Glutamatergic neuron (in vitro differentiated cells): ENCODE data around the gene TTLL7. TPM values are rescaled to one million over a fixed set of nuclear protein-coding genes. Genes with fewer than 3 reads are reported as not detected.

ENCODE experiments used
- DNase-seq: peaks from one replicate; pipeline ENCODE4 v3.0.0; 2022
- H3K27ac Mint-ChIP-seq: one replicate; pipeline ENCODE4 v1.8.0; 2020; ENCODE audit warnings: mild to moderate bottlenecking, mixed read lengths, inconsistent platforms; ENCODE audit not compliant: unreplicated experiment
- H3K27me3 Mint-ChIP-seq: one replicate; pipeline ENCODE4 v1.8.0; 2020; ENCODE audit warnings: mild to moderate bottlenecking, moderate library complexity, mixed read lengths, inconsistent platforms; ENCODE audit not compliant: unreplicated experiment
- H3K36me3 Mint-ChIP-seq: one replicate; pipeline ENCODE4 v1.8.0; 2020; ENCODE audit warnings: mild to moderate bottlenecking, mixed read lengths, inconsistent platforms; ENCODE audit not compliant: unreplicated experiment
- H3K4me1 Mint-ChIP-seq: one replicate; pipeline ENCODE4 v1.8.0; 2020; ENCODE audit warnings: mild to moderate bottlenecking, low read depth, mixed read lengths, inconsistent platforms; ENCODE audit not compliant: unreplicated experiment
- H3K4me3 Mint-ChIP-seq: one replicate; pipeline ENCODE4 v1.8.0; 2020; ENCODE audit warnings: mild to moderate bottlenecking, mixed read lengths, inconsistent platforms; ENCODE audit not compliant: unreplicated experiment
- H3K9me3 Mint-ChIP-seq: one replicate; pipeline ENCODE4 v1.8.0; 2020; ENCODE audit warnings: mild to moderate bottlenecking, moderate library complexity, mixed read lengths, inconsistent platforms; ENCODE audit not compliant: unreplicated experiment
- CTCF ChIP-seq: fragments of 200-600 bp; sonication (generic); IDR thresholded peaks from one replicate; pipeline ENCODE4 v1.5.0; 2021; ENCODE audit not compliant: partially characterized antibody, unreplicated experiment
- total RNA-seq: library from RNA; stranded (reverse); fragmentation: NEBNext Ultra II Directional; extraction: Animal tissue kit (Norgen Biotek cat#: 25700); gene quantifications from one replicate; pipeline ENCODE4 v1.2.1, GENCODE V29; 2021; ENCODE audit not compliant: unreplicated experiment

TTLL7 gene
- total RNA-seq, 1 donor from 2014 or later = 123 TPM

- Mint-ChIP-seq H3K4me1 (peaks cover 51% of the 10 kb centered on the region), H3K4me3 (peak overlapping the region; percentile 99), H3K27me3 (peaks cover 10% of the 10 kb centered on the region), H3K36me3 (peaks cover 5% of the 10 kb centered on the region), H3K27ac (peak overlapping the region; percentile 18), H3K9me3 (peaks cover 13% of the 10 kb centered on the region)
- TF ChIP-seq CTCF = no peak
- no peak for DNase-seq
Measured at GRCh38 chr1:83997631-83998030, 1.3 kb downstream of the TTLL7 start.

- peaks cover 10% of the 10 kb centered on the region for H3K27me3 Mint-ChIP-seq
- peak overlapping the region; percentile 26 for H3K27ac Mint-ChIP-seq
- peaks cover 13% of the 10 kb centered on the region for H3K9me3 Mint-ChIP-seq
- TF ChIP-seq CTCF = no peak
- H3K4me1 Mint-ChIP-seq = peaks cover 50% of the 10 kb centered on the region
- H3K4me3 Mint-ChIP-seq = peak overlapping the region; percentile 99
- DNase-seq = no peak
- H3K36me3 Mint-ChIP-seq = peaks cover 5% of the 10 kb centered on the region
Measured at GRCh38 chr1:83996621-83997020, 2.3 kb downstream of the TTLL7 start.

- Mint-ChIP-seq H3K9me3 (peaks cover 12% of the 10 kb centered on the region), H3K27me3 (peaks cover 9% of the 10 kb centered on the region), H3K4me1 (peaks cover 45% of the 10 kb centered on the region), H3K27ac (no peak overlapping the region), H3K36me3 (peaks cover 5% of the 10 kb centered on the region), H3K4me3 (peak overlapping the region; percentile 99)
- no peak for TF ChIP-seq CTCF
- no peak for DNase-seq
Measured at GRCh38 chr1:83996191-83996590, 2.7 kb downstream of the TTLL7 start.

- peak overlapping the region; percentile 48 for H3K4me3 Mint-ChIP-seq
- H3K9me3 Mint-ChIP-seq = peaks cover 9% of the 10 kb centered on the region
- no peak overlapping the region for H3K27ac Mint-ChIP-seq
- peaks cover 10% of the 10 kb centered on the region for H3K36me3 Mint-ChIP-seq
- H3K27me3 Mint-ChIP-seq = peaks cover 5% of the 10 kb centered on the region
- no peak for DNase-seq
- peaks cover 40% of the 10 kb centered on the region for H3K4me1 Mint-ChIP-seq
- TF ChIP-seq CTCF = no peak
Measured at GRCh38 chr1:83995649-83996048, 3.3 kb downstream of the TTLL7 start.

GRCh38 chr1:83994111-83994510, 4.8 kb downstream of the TTLL7 start:
- no peak for TF ChIP-seq CTCF
- peaks cover 29% of the 10 kb centered on the region for H3K4me1 Mint-ChIP-seq
- peaks cover 12% of the 10 kb centered on the region for H3K36me3 Mint-ChIP-seq
- H3K4me3 Mint-ChIP-seq = no peak overlapping the region
- peaks cover 5% of the 10 kb centered on the region for H3K27me3 Mint-ChIP-seq
- no peak for DNase-seq
- no peak overlapping the region for H3K27ac Mint-ChIP-seq
- peaks cover 6% of the 10 kb centered on the region for H3K9me3 Mint-ChIP-seq
